GM18873 (cell line): ENCODE data around the gene FAT1.

Experiments used
- ATAC-seq: cut with Tn5 transposase; IDR thresholded peaks from one replicate; pipeline ENCODE4 v1.9.1; 2021; ENCODE audit warnings: mild to moderate bottlenecking, moderate library complexity, moderate number of reproducible peaks; ENCODE audit not compliant: unreplicated experiment, low FRiP score

FAT1 gene

GRCh38 chr4:186754976-186755375 lies 31.3 kb upstream of the FAT1 start:
- no peak for ATAC-seq

- no peak for ATAC-seq
These were observed 28.7 kb upstream of the FAT1 start for GRCh38 chr4:186752325-186752724.

DNA sequence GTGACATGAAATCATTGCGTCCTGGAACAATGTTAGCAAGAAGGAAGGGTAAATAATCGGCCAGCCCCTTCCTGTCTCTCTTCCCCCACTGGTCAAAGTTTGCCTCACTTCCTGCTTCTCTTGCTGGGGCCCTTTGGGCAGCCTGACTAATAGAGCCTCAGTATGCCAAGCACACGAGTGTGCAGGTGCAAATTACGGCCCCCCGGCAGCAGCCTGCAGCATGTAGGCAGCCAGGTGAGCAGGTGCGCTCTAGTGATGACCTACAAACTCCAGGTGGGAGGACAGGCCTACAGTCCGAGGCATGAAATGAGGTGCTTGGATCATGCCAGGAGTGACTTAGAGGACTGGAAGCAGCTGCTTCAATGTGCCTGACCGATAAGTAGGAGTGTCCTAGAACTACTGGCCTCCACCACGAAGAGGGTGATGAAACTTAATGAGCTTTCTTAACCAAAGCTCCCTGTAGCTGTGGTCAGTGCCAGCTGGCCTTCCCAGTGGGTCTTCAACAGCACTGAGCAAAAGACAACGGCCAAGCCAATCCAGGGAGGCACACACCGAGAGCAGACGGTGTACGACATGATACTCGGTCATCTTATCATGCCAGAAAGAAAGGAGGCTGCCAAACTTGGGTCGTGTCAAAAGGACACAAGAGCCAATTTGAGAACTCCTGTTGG lies 26.1 kb upstream of the FAT1 start:
- ATAC-seq, result no peak

DNA sequence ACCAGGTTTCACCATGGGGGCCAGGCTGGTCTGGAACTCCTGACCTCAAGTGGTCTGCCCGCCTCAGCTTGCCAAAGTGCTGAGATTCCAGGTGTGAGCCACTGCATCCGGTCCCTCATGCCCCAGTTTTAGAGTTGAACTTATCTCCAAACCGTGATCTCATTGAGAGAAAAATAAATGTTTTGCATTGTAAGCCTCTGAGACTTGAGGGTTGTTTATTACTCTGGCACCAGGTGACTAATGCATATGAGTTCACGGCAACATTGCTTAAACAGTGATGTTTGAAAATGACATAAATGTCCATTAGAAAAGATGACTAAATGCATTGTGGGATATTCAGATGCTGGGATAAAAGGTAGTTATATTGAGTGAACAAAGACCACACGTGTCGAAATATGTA lies 22.9 kb upstream of the FAT1 start:
- ATAC-seq, result no peak

DNA sequence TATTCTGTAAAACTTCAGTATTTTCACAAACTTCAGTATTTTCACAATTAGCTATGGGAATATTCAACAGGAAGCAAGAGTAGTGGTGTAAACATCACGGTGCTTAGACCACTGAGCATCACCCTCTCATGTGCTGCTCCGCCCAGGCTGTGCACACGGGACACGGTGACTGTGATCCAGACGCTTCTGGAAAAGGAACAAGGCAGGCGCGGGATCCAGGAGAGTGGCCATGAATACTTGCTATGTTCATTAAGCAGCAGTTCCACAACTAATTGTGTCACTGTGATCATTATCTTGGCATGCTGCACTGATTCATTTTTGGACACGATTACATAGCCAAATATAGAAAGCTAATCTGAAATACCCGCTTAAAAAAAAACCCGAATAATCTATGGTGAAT lies 19.6 kb upstream of the FAT1 start:
- no peak for ATAC-seq

DNA sequence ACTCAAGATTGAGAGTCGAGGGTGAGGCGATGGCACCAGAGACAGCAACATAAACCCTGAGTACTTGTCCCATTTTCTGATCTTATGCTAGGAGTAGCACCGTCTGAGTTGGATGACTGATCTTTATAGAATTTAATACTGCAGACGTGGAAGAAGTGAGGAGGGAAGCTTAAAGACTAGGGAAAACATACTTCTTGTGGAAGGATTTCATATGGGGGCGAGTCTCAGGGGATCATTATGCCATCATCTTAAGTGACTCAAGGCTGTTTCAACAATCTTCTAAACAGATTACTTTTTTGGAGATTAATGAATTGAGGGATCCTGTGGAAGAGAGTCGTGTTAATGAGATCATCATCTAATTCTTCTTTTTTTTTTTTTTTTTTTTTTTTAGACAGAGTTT lies 17.2 kb upstream of the FAT1 start:
- no peak for ATAC-seq

DNA sequence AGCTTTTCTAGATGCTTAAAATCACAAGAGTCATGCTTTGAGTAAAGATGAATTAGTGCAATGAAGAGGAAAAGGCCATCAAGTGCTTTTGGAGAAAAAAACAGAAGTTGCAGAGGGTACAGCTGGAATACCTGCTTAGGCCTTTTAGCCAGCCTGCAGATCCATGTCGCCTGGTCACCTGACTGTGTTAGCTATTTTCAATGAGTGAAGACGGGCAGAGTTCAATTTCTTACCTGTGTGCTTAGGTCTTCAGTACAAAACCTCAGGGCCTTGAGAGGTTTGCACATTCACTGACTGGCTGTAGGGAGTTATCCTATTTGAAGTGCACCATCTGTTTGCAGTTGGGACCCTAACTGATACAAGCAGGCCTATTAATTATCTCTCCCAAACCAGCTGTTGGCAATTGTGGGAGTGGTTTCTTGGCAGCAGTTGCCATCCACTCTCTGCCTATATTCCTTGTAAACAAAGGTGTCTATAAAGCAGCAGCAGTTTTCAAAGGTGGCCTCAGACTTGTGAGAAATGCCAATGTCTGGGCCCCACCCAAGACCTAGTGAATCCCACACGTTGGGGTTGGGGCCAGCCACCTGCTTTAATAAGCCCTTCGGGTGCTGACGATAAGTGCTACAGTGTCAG lies 16.3 kb upstream of the FAT1 start:
- no peak for ATAC-seq

GRCh38 chr4:186739317-186739716 lies 15.7 kb upstream of the FAT1 start:
- no peak for ATAC-seq

GRCh38 chr4:186738421-186738820 lies 14.8 kb upstream of the FAT1 start:
- no peak for ATAC-seq

GRCh38 chr4:186737427-186737826 lies 13.8 kb upstream of the FAT1 start:
- no peak for ATAC-seq

- ATAC-seq, result no peak
These were observed 12.8 kb upstream of the FAT1 start for GRCh38 chr4:186736466-186736865.

GRCh38 chr4:186734251-186734650 lies 10.6 kb upstream of the FAT1 start:
- no peak for ATAC-seq

DNA sequence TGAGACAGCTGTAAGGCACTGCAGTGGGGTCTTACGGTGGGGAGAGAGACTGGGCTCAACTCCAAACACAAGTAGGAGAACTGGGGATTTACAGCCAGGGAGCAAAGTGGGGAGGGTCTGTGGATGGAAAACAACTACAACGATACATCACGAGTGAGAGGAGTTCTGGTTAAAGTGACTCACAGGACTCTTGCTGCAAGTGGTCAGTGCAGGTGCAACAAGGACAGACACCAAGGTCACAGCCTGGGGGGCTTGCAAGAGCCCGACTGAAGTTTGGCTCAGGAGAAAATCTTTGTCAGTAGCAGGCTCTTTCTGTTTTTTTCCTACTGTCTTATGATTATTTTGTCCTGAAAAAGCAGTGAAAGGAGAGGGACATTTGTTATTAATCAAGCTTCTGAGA lies 10.1 kb upstream of the FAT1 start:
- no peak for ATAC-seq

- ATAC-seq, result no peak
These were observed 7.0 kb upstream of the FAT1 start for GRCh38 chr4:186730621-186731020.

GRCh38 chr4:186729856-186730255 lies 6.2 kb upstream of the FAT1 start:
- no peak for ATAC-seq

DNA sequence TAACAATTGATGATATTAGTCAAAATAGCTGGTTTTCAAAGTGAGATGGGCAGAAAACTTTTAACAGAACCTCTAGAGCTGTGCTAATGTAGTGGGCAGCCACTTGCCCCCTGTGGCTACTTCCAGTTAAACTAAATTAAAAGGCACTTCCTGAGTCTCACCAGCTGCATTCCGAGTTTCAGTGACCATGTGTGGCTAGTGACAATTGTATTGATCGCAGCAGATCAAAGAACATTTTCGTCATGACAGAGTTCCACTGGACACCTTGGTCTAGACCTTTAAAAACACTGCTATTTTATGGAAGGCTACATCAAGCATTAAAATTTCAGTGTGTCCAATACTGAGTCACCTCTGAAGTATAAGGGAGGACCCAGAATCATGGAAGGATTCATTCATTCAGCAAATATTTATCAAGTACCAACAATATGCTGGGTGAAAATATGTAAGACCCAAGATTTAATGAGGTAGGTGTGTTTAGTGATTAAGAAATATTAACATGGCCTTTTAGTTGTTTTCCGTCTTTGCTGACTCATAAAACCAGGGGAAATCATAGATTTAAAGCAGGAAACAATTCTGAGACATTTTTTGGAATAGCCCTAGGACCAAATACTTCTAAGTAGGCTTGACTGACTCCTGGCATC lies 5.1 kb upstream of the FAT1 start:
- no peak for ATAC-seq

DNA sequence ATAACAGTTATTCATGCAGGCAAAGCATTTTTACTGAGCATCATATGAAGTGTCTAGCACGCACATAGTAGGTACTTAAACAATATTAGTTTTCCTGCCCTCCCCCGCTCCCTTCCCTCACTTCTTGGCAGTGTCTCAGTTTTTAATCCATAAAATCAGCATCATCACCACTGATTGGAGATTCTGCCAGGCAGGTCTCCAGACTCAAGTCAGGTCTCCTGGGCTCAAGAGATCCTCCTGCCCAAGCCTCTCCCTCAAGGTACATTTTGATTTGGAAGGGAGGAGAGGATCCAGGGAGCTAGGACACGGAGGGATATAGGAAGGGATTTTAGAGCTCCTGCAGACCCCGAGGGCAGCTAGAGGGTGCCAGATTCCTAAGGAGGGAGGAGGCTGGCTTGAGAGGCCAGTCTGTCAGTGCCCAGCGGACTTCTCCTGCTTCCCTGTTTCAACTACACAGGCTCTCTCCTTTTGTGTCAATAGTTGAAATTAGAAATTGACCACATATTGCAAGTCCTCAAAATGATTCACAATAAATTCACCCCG lies 4.4 kb upstream of the FAT1 start:
- no peak for ATAC-seq

- no peak for ATAC-seq
These were observed 3.7 kb upstream of the FAT1 start for GRCh38 chr4:186727169-186727976.

DNA sequence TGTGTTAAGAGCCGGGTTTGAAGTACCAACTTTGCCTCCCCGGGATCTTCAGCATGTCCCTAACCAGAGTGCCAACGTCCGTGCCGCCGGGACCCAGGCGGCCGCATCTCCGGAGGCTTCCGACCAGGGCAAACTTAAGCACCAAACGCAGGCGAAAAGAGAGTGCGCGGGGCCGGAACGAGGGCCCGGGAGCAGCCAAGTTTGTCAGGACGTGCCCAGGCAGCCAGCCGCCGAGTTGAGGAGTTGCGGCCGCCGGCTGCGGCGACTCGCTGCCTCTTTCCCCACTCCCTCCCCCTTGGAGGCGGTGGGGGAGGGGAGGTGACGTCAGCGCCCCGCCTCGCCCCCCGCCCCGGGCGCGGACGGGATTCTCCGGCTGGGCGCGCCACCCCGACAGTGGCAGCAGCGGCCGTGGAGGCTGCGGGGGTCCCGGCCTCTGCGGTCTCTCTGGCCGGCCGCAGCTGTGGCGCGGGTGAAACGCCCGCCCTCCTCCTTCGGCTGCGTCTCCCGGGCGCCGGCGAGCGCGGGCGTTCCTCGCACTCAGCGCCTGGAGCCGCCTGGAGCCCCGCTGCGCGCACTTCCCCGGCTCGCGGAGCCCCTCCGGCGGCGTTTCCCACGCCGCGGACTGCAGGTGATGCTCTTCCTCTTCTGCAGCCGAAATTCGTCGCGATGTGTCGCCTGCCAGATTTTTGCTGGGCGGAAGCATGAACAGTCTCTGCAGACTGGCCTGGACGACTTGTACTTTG lies 2.9 kb upstream of the FAT1 start:
- ATAC-seq, result no peak
